SH-SY5Y (cell line): ENCODE measurements around the gene CERS4.

Experiments
- GATA2 ChIP-seq: IDR thresholded peaks from 2 replicates; pipeline ENCODE4 v1.6.1; 2011; ENCODE audit warnings: mild to moderate bottlenecking, low read depth, low read length
- GATA3 ChIP-seq: IDR thresholded peaks from 2 replicates; pipeline ENCODE4 v1.6.1; 2011; ENCODE audit warnings: low read depth, mild to moderate bottlenecking, low read length, moderate library complexity

DNA sequence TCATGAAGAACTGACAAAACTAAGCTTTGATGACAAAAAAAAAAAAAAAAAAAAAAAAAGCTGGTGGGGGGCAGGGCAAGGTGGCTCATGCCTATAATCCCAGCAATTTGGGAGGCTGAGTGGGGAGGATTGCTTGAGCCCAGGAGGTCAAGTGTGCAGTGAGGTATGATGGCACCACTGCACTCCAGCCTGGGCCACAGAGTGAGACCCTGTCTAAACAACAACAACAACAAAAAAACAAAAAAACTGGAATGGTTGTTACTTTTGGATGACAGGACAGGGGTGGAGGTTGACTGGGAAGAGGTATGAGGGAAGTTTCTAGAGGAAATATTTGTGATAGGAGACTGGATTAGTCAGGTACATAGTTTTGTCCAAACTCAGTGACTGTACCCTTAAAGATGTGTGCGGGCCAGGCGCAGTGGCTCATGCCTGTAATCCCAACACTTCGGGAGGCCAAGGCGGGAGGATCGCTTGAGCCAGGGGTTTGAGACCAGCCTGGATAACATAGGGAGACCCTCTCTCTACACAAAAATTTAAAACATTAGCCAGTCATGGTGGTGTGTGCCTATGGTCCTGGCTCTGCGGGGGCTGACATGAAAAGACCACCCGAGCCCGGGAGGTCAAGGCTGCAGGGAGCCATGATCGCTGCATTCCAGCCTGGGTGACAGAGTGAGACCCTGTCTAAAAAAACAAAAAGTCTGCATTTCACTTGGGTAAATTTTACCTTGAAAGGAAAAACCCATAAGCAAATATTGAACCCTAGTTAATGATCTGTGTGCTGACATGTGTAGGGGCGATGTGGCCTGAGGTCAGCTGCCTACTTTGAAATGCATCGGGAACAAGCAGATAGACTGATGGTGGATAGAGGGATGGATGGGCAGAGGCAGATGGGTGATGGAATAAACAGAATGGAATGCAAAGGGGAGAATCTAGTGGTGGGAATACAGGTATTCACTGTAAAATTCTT, 37.0 kb downstream of the CERS4 start:
- TF ChIP-seq GATA2 (no peak), GATA3 (no peak)
